Motor neuron (in vitro differentiated cells): ENCODE measurements around the gene NDUFAF3. TPM values are rescaled to one million over a fixed set of nuclear protein-coding genes. Genes with fewer than 3 reads are reported as not detected.
A peak's percentile ranks its signal among the peaks of the same experiment; 100 is the strongest.

Experiments
- ATAC-seq, 8 experiments: fragments of 200-7000 bp; cut with Tn5 transposase; replicated peaks in 6 of 8; 2 replicates each; pipeline ENCODE4 v1.8.0; 2021; ENCODE audit warnings: mild to moderate bottlenecking in 8 of 8, moderate library complexity in 8 of 8
- H3K27ac ChIP-seq, 2 donors: fragments of 250-450 bp; sonication (Bioruptor Pico); 2 replicates each; pipeline ENCODE4 v1.9.0; 2021; ENCODE audit warnings: antibody characterized with exemption in 2 of 2, mild to moderate bottlenecking in 2 of 2, moderate library complexity in 1 of 2
- H3K4me1 ChIP-seq, 2 donors: fragments of 250-450 bp; sonication (Bioruptor Pico); replicated peaks in 1 of 2; 2 replicates each; pipeline ENCODE4 v1.6.1; 2021; ENCODE audit warnings: antibody characterized with exemption in 2 of 2, mild to moderate bottlenecking in 2 of 2, moderate library complexity in 1 of 2
- H3K4me3 ChIP-seq, 5 donors: fragments of 250-450 bp; sonication (Bioruptor Pico); 2 replicates each; pipeline ENCODE4 v1.9.0; 2021; ENCODE audit warnings: antibody characterized with exemption in 5 of 5, mild to moderate bottlenecking in 5 of 5, moderate library complexity in 4 of 5
- WGBS, 10 experiments: fragments of 450-650 bp; shearing (Covaris generic); methylation state at CpG; one replicate each; pipeline ENCODE4 v1.0.0; 2022; 5-methylcytosine and 5-hydroxymethylcytosine counted together
- in situ Hi-C, 9 experiments: fragments of 400-800 bp; cut with MboI; loops; one replicate each; pipeline ENCODE4 v1.15.0; 2021; ENCODE audit warnings: low sequenced_read_pairs in 9 of 9, low pct_unique_long_range_greater_than_20kb in 2 of 9; ENCODE audit not compliant: unreplicated experiment in 9 of 9
- total RNA-seq, 8 experiments: library from RNA; unstranded; fragments of 300-600 nt; gene quantifications; 2 replicates each; pipeline versions ENCODE4 v1.2.3 to v1.2.4, GENCODE V29; 2022

NDUFAF3 gene
- total RNA-seq, 8 experiments from 2014 or later: 36.3 to 102 (median 70.3) TPM

DNA sequence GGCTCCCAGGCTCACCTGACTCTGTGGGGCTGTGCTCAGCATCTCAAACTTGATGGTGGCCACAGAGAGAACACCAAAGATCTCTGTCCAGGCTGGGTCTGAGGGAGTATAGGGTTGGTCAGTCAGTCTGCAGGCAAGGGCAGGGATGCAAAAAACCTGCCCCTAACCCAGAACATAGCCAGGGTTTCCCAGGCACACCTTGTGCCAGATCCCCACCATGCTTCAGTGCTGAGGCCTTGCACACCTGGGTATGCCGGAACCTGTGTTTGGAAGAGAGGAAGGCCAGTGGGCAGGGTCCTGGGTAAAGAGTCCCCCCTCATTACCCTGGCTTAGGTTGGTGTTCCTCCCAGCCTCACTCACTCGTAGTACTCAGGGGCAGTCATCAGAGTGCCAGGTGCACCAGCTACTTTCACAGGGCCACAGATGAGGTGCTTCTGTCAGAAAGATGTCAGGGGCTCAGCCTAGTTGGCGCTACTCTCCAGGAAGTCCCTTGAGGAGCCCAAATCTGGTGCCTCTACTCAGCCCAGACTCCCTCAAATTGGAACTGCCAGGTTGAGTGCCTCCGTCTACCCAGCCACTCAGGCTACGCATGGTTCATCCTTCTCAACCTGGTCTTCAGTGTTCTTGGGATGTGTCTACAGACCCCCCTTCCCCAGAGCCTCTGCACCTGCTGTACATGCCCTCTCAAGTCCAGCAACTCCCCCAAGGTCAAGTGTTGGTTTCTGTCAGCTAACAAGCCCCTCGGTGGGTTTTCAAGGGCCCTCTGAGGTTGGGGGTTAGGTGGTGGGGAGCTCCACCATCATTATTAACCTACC lies 5.3 kb upstream of the NDUFAF3 start:
- in situ Hi-C loops: no loop called here
- 80 to 100% (median 100%) methylated on average over 1 to 3 of the region's 6 CpGs; no CpG with 5 or more reads in 3 of the 10 experiments for WGBS, 10 experiments
- no peak overlapping the region for H3K4me3 ChIP-seq
- peaks cover 18 to 19% of the 10 kb centered on the region in 2 donors for H3K4me1 ChIP-seq
- no peak overlapping the region for H3K27ac ChIP-seq
- no peak for ATAC-seq

DNA sequence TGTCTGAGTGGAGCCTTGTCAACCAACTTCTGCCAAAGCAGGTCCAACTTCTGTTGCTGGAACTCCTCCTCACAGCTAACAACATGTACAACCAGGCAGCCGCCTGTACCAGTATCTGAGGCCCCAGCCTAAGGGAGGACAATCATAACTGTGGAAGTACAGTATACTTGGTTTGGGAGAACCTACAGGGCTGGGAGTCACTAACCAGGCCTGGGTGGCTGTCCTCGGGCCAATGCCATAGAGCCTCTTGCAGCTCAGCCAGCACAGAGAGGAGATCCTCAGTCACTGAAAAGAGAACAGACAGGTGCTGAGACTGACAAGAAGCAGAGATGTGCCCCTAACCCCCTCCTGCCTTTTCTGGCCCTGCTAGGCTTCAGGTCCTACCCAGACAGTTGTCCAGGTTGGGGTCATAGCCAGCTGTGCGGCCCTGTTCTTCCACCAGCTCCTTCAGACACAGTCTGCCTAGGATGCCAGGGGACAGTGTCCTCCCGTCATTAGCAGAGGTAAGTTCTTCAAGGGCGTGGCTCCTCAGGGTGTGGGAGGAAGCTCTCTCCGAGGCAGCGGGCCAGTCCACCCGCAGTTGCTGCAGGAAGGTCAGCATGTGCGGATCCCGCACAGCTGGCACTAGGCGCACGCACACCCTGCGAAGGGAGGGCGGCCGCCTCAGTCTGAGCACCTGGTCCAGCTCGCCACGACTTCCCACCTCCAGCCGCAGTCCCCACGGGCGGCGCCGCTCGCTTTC lies 4.5 kb upstream of the NDUFAF3 start:
- in situ Hi-C loops: no loop called here
- WGBS, 10 experiments: 0 to 60% (median 21%) methylated on average over 1 to 15 of the region's 23 CpGs; no CpG with 5 or more reads in 6 of the 10 experiments

DNA sequence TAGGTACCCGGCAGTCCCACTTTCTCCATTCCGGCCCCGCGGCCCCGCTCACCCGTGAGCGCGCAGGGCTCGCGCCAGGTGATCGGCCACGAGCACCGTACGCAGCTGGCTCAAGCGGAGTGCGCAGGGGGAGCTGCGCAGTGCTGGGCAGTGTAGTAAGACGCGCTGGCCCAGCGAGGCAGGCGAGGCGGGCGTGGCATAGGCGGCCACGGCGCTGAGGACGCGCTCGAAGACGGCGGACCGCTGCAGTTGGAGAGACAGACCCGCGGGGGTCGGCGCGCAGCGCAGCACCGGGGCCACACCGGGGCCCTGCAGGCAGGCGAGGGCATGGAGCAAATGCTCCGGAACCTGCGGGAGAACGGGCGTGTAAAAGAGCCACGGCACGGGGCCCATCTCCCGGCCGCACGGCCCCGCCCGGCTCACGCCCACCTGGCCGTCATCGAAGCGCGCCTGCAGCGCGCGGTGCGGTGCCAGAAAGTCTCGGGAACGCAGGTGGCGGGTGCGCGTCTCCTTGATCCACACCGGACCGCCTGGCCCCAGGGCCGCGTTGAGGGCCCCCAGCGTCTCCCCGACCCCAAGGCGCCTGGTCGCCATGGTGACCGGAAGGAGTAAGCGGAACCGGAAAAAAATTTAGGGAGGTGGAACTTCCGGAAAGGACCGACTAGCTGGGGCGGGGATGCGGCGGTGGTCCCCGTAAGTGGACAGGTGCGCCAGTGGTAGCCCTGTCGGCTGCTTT lies 3.8 kb upstream of the NDUFAF3 start, which contains the start of gene DALRD3:
DALRD3 (minus strand) TSS at position 610 of the 736 bp plus-strand sequence; CDS start at position 594, 16 bp downstream.
- H3K4me1 ChIP-seq: peaks cover 22% of the 10 kb centered on the region in 2 donors
- peak within 1 kb of the TSS; percentile 52 to 96 (median 83) for H3K4me3 ChIP-seq
- 0 to 2% methylated on average over 8 to 17 of the region's 85 CpGs; no CpG with 5 or more reads in 8 of the 10 experiments for WGBS, 10 experiments
- peak within 1 kb of the TSS; percentile 61 to 76 for H3K27ac ChIP-seq
- ATAC-seq: peak; percentile 7 to 47 (median 36)
- in situ Hi-C loops: no loop called here

More for the DNA sequence above, 4.5 kb upstream of the NDUFAF3 start:
- peak overlapping the region; percentile 61 to 76 for H3K27ac ChIP-seq
- H3K4me3 ChIP-seq: peak overlapping the region; percentile 52 to 96 (median 83)
- peaks cover 18 to 19% of the 10 kb centered on the region in 2 donors for H3K4me1 ChIP-seq
- peak in 1 of 8 experiments; percentile 0 for ATAC-seq

DNA sequence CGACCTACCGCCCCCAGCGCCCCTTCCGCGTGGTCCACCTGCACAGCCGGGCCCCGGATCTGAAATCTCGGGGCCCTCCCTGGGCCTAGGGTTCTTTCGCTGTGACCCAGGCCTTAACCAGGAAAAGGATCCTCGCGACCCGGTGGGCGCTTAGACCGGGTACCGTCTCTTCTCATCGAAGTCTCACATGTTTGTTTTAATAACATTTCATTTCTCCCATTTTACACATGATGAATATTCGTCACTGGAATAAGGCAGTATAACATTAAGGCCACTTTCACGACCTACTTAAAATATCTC lies 3.3 kb upstream of the NDUFAF3 start:
- H3K4me1 ChIP-seq: peaks cover 22 to 24% of the 10 kb centered on the region in 2 donors
- ATAC-seq: no peak
- H3K27ac ChIP-seq: peak overlapping the region; percentile 61 to 76
- WGBS, 10 experiments: 0 to 13% (median 7%) methylated on average over 1 to 9 of the region's 18 CpGs; no CpG with 5 or more reads in 2 of the 10 experiments
- in situ Hi-C loops: no loop called here
- H3K4me3 ChIP-seq: peak overlapping the region; percentile 52 to 96 (median 83)

DNA sequence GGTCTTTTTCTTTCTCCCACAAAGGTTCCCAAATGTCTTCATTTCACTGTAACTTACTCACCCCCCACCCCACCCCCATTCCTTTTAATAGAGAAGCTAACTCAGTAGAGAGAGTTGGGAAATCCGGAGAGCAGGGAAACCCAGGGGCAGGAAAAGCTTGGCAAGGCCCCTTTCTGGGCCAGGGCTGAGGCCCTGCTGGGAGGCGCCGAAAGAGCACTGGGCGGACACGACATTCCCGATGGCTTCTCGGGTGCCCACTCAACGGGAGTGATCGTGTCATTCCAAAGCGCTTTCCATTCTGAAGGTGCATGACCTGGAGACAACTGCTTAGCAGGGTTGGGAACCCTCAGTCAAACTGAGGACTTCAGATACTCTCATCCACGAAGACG lies 2.0 kb upstream of the NDUFAF3 start:
- in situ Hi-C loops: no loop called here
- H3K27ac ChIP-seq: peak overlapping the region in 1 of 2 donors; percentile 99
- ATAC-seq: no peak
- 33 to 90% (median 67%) methylated on average over 1 to 6 of the region's 12 CpGs; no CpG with 5 or more reads in 5 of the 10 experiments for WGBS, 10 experiments
- H3K4me3 ChIP-seq: peak overlapping the region; percentile 78 to 97 (median 92)
- peaks cover 22 to 24% of the 10 kb centered on the region in 2 donors for H3K4me1 ChIP-seq

DNA sequence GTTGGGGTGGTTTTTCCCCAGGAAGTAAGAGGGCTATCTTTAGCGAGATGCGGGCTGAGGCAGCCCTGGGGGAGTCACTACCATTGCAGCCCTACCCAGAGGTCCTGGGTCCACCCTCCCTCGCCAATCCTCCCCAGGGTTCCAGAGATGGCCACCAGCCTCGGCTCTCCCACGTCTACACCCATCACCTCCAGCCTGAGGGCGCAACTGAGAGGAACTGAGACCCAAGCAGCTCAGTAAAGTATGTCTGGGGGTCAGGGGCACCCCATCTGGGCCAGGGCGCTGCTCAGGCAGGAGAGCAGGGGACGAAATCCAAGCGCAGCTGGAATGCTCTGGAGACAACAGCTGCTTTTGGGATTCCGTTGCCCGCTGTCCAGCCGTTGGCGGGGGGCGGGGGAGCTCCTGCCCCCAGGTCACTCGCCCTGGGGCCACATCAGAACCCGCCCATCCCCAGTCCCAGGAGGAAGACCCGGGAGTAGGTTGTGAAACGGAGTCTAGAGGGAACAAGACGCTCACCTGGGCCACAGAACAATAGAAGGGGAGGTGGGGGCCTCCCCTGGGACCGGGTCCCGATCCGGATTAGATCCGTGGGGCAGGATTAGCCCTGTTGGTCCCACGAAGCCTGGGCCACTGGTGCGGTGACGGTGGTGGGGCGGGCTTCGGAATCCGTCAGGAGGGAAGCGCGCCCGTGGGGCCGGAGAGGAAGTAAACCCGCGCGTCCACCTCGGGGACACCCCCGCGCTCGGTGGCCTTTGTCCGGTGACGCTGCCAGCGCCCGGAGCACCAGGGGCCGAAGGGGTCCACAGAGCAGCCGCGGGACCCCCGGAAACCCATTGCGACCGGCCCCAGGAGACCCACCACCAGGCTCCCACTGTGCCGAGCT lies 1.4 kb upstream of the NDUFAF3 start:
- peak in 3 of 8 experiments; percentile 0 to 1 (median 0) for ATAC-seq
- peak overlapping the region; percentile 78 to 97 (median 92) for H3K4me3 ChIP-seq
- 0 to 20% (median 2%) methylated on average over 1 to 9 of the region's 51 CpGs; no CpG with 5 or more reads in 5 of the 10 experiments for WGBS, 10 experiments
- peak overlapping the region; percentile 76 to 99 for H3K27ac ChIP-seq
- peaks cover 22 to 24% of the 10 kb centered on the region in 2 donors for H3K4me1 ChIP-seq
- in situ Hi-C loops: no loop called here

DNA sequence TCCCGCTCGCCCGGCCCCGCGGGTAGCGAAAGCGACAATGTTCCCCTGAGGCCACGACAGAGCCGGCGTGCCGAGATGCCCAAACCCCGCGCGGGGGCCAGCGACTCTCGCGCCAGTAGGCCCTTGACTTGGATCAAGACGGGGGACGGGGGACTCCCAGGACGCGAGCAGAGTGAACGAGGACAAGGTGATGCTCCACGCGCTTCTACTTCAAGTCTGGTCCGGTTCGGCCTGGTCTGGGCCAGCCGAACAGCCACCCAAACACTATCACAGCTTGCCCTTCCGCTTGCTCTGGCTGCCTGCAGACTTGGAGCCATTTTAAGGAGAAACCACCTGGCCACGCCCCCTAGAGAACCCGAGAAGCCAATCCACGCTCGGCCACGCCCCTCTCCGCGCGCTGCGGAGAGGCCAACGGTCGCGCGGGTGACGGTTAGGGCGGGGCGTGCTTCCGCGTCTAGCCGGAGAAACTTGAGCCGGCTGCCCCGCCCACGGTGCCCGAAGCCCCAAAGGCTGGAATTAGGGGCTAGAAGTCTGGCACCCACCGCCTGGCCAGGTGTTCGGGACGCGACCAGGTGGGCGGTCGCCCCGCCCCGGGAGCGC lies 608 bp upstream of the NDUFAF3 start:
- in situ Hi-C loops: no loop called here
- Histone ChIP-seq H3K4me1 (peaks cover 22 to 24% of the 10 kb centered on the region in 2 donors), H3K27ac (peak overlapping the region; percentile 99), H3K4me3 (peak overlapping the region; percentile 78 to 97 (median 92))
- 0% methylated on average over 2 to 20 of the region's 60 CpGs; no CpG with 5 or more reads in 7 of the 10 experiments for WGBS, 10 experiments
- ATAC-seq: peak; percentile 48 to 72 (median 67)

DNA sequence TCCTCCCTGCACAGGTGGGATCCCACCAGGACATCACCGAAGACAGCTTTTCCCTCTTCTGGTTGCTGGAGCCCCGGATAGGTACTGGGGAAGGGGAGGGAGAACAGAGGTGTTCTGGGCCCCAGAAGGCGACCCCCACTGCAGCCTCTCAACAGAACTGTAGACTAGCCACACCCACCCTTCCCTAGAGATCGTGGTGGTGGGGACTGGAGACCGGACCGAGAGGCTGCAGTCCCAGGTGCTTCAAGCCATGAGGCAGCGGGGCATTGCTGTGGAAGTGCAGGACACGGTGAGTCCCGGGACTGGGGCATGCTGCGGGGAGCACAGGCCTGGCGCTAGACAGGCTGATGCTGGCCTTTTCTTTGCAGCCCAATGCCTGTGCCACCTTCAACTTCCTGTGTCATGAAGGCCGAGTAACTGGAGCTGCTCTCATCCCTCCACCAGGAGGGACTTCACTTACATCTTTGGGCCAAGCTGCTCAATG lies 809 bp downstream of the NDUFAF3 start:
- in situ Hi-C loops: no loop called here
- 0 to 50% (median 20%) methylated on average over 1 to 4 of the region's 12 CpGs; no CpG with 5 or more reads in 5 of the 10 experiments for WGBS, 10 experiments
- Histone ChIP-seq H3K4me3 (peak overlapping the region; percentile 78 to 97 (median 92)), H3K4me1 (peaks cover 18% of the 10 kb centered on the region in 2 donors), H3K27ac (peak overlapping the region; percentile 99)
- no peak for ATAC-seq

DNA sequence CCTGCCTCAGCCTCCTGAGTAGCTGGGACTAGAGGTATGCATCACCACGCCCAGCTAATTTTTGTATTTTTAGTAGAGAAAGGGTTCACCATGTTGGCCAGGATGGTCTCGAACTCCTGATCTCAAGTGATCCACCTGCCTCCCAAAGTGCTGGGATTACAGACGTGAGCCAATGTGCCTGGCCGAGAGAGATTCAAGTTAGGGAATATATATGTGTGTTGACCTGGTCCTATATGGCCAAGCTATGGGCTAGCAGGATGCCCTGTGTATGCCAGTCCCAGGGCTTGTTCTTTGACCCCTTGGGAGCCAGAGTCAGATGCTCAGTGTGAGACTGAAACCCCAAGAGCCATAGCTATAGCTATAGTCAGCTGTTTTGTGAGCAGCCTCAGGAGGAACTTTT lies 1.9 kb downstream of the NDUFAF3 start:
- Histone ChIP-seq H3K4me1 (peaks cover 26 to 27% of the 10 kb centered on the region in 2 donors), H3K4me3 (no peak overlapping the region), H3K27ac (no peak overlapping the region)
- in situ Hi-C loops: no loop called here
- no peak for ATAC-seq
- WGBS, 10 experiments: 100% methylated on average over 1 to 2 of the region's 4 CpGs; no CpG with 5 or more reads in 7 of the 10 experiments

DNA sequence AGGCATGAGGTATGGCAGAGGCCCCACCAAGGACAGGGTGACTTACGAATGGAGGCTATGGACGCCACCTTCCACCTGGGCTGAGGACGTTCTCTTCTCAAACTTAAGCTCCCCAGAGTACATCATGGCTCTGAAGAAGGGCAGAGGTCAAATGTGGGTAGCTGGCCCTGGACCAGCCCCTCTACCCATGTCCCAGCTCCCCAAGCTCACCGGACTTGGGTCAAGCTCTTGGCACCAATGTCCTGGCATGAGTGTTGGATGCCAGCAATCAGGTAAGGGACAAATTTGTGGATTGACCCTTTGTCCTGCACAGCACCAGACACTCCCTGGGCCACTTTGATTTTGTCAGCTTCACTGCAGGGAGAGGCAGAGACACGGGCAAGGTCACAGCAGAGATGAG lies 2.5 kb downstream of the NDUFAF3 start:
- WGBS, 10 experiments: 50 to 100% (median 93%) methylated on average over 1 to 4 of the region's 5 CpGs; no CpG with 5 or more reads in 5 of the 10 experiments
- Histone ChIP-seq H3K4me1 (peaks cover 20 to 23% of the 10 kb centered on the region in 2 donors), H3K4me3 (no peak overlapping the region), H3K27ac (no peak overlapping the region)
- no peak for ATAC-seq
- in situ Hi-C loops: no loop called here

DNA sequence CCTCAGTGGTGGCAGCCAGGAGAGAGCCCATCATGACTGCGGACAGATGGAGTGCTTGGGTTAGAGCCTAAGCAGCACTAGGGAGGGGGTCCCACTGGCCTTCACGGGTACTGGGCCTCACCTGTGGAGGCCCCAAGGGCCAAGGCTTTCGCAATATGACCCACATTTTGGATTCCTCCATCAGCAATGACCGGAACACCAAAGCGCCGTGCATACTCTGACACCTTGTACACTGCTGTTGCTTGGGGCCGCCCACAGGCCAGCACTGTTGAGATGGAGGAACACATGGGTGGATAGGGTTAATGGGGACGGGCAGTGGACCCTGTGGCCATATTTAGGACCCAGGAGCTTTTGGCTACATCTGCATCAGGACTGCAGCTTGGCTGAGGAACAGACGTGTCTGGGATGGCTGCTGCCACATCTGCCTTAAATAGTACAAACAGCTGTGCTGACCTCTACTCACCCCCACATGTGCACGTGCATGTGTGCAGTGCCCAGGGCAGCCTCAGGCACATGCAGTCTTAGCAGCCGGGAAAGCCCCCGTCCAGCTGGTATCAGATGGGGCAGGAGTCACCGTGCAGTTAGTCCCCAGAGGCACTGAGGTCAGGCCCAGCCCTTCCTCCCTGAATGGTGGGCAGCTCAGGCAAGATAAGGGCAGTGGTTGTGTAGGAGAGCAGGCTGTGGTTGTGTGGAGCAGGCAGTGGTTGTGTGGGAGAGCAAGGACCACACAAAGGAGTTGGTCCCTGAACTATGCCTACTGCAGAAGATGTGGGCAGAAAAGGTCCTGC lies 3.3 kb downstream of the NDUFAF3 start:
- no peak overlapping the region for H3K27ac ChIP-seq
- WGBS, 10 experiments: 50 to 100% (median 87%) methylated on average over 1 to 7 of the region's 13 CpGs; no CpG with 5 or more reads in 4 of the 10 experiments
- ATAC-seq: no peak
- in situ Hi-C loops: no loop called here
- H3K4me1 ChIP-seq: peaks cover 14 to 21% of the 10 kb centered on the region in 2 donors
- no peak overlapping the region for H3K4me3 ChIP-seq
